OCI-LY1 (cell line): ENCODE data around the gene EFEMP1.

Experiments used
- H2AFZ ChIP-seq: fragments of 200-600 bp; sonication (generic), shearing (Covaris generic); 2 replicates; pipeline ENCODE4 v1.6.0; 2014; ENCODE audit warnings: antibody characterized with exemption, mild to moderate bottlenecking, low read length
- H3F3A ChIP-seq: fragments of 200-600 bp; sonication (generic), shearing (Covaris generic); 2 replicates; pipeline ENCODE4 v1.6.0; 2014; ENCODE audit warnings: mild to moderate bottlenecking, antibody characterized with exemption, low read length, moderate library complexity; ENCODE audit not compliant: insufficient read depth
- H3K27ac ChIP-seq: fragments of 200-600 bp; sonication (generic); 2 replicates; pipeline ENCODE4 v1.5.1; 2014; ENCODE audit warnings: low read length, mixed run types, mild to moderate bottlenecking, low read depth; ENCODE audit not compliant: poor library complexity, severe bottlenecking
- H3K27me3 ChIP-seq: fragments of 200-600 bp; sonication (generic); 2 replicates; pipeline ENCODE4 v1.6.0; 2014; ENCODE audit warnings: antibody characterized with exemption, mild to moderate bottlenecking, low read length, moderate library complexity; ENCODE audit not compliant: insufficient read depth
- H3K36me3 ChIP-seq: fragments of 200-600 bp; sonication (generic); 2 replicates; pipeline ENCODE4 v1.6.1; 2014; ENCODE audit warnings: mild to moderate bottlenecking, antibody characterized with exemption, low read length, moderate library complexity, mixed read lengths; ENCODE audit not compliant: insufficient read depth
- H3K4me1 ChIP-seq: fragments of 200-600 bp; sonication (generic); 2 replicates; pipeline ENCODE4 v1.5.1; 2014; ENCODE audit warnings: mild to moderate bottlenecking, low read length, moderate library complexity; ENCODE audit not compliant: insufficient read depth, severe bottlenecking
- H3K4me2 ChIP-seq: fragments of 200-600 bp; sonication (generic), shearing (Covaris generic); 2 replicates; pipeline ENCODE4 v1.6.1; 2014; ENCODE audit warnings: low read length
- H3K4me3 ChIP-seq: fragments of 200-600 bp; sonication (generic); 2 replicates; pipeline ENCODE4 v1.5.1; 2014; ENCODE audit warnings: low read length, low read depth, mild to moderate bottlenecking, mixed read lengths; ENCODE audit not compliant: poor library complexity, severe bottlenecking
- H3K79me2 ChIP-seq: fragments of 200-600 bp; shearing (Covaris generic); 2 replicates; pipeline ENCODE4 v1.6.1; 2016; ENCODE audit warnings: mixed run types, low read length, mixed read lengths; ENCODE audit not compliant: insufficient read depth
- H3K9ac ChIP-seq: fragments of 200-600 bp; sonication (generic), shearing (Covaris generic); 2 replicates; pipeline ENCODE4 v1.6.1; 2014; ENCODE audit warnings: mild to moderate bottlenecking, low read length, mixed read lengths
- H3K9me2 ChIP-seq: fragments of 200-600 bp; sonication (generic), shearing (Covaris generic); 2 replicates; pipeline ENCODE4 v1.6.1; 2014; ENCODE audit warnings: low read depth, mild to moderate bottlenecking, low read length, mixed read lengths
- H3K9me3 ChIP-seq: fragments of 200-600 bp; shearing (Covaris generic); 2 replicates; pipeline ENCODE4 v1.6.1; 2014; ENCODE audit warnings: low read length, mixed read lengths
- H4K20me1 ChIP-seq: fragments of 200-600 bp; sonication (generic), shearing (Covaris generic); 2 replicates; pipeline ENCODE4 v1.6.0; 2016; ENCODE audit warnings: mild to moderate bottlenecking, low read length; ENCODE audit not compliant: insufficient read depth
- EZH2 ChIP-seq: fragments of 200-600 bp; sonication (generic), shearing (Covaris generic); IDR thresholded peaks from 2 replicates; pipeline ENCODE4 v1.8.0; 2017; ENCODE audit warnings: borderline replicate concordance, mixed run types, mild to moderate bottlenecking, antibody characterized with exemption, low read length, moderate library complexity, mixed read lengths
- TF ChIP-seq, protein P1 (sequence below): fragments of 200-600 bp; sonication (generic), shearing (Covaris generic); IDR thresholded peaks from 2 replicates; pipeline ENCODE4 v1.5.1; 2017; ENCODE audit warnings: mild to moderate bottlenecking, antibody characterized with exemption, low read length, moderate library complexity, mixed read lengths

The EFEMP1 gene

GRCh38 chr2:55948176-55948923 lies 24.8 kb upstream of the EFEMP1 start:
- Histone ChIP-seq H3K4me2 (no peak overlapping the region), H3K36me3 (no peaks in the 10 kb centered on the region), H3K9ac (no peak overlapping the region), H3K27ac (no peak overlapping the region), H3F3A (no peaks in the 10 kb centered on the region), H3K27me3 (0 out of 2 replicates have a peak, but pooled peaks cover 3% of the 10 kb centered on the region), H4K20me1 (no peaks in the 10 kb centered on the region), H3K9me3 (no peaks in the 10 kb centered on the region), H2AFZ (no peak overlapping the region), H3K4me3 (no peak overlapping the region), H3K4me1 (no peaks in the 10 kb centered on the region), H3K79me2 (no peaks in the 10 kb centered on the region), H3K9me2 (no peaks in the 10 kb centered on the region)
- TF ChIP-seq EZH2 = no peak
- TF ChIP-seq, protein P1, sequence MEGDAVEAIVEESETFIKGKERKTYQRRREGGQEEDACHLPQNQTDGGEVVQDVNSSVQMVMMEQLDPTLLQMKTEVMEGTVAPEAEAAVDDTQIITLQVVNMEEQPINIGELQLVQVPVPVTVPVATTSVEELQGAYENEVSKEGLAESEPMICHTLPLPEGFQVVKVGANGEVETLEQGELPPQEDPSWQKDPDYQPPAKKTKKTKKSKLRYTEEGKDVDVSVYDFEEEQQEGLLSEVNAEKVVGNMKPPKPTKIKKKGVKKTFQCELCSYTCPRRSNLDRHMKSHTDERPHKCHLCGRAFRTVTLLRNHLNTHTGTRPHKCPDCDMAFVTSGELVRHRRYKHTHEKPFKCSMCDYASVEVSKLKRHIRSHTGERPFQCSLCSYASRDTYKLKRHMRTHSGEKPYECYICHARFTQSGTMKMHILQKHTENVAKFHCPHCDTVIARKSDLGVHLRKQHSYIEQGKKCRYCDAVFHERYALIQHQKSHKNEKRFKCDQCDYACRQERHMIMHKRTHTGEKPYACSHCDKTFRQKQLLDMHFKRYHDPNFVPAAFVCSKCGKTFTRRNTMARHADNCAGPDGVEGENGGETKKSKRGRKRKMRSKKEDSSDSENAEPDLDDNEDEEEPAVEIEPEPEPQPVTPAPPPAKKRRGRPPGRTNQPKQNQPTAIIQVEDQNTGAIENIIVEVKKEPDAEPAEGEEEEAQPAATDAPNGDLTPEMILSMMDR = no peak

- H3F3A ChIP-seq = no peaks in the 10 kb centered on the region
- H3K27me3 ChIP-seq = 0 out of 2 replicates have a peak, but pooled peaks cover 3% of the 10 kb centered on the region
- no peaks in the 10 kb centered on the region for H3K79me2 ChIP-seq
- H3K9me2 ChIP-seq = no peaks in the 10 kb centered on the region
- H3K9me3 ChIP-seq = no peaks in the 10 kb centered on the region
- H2AFZ ChIP-seq = no peak overlapping the region
- H3K4me2 ChIP-seq = no peak overlapping the region
- H3K4me1 ChIP-seq = no peaks in the 10 kb centered on the region
- TF ChIP-seq EZH2 = no peak
- TF ChIP-seq, protein P1 = no peak
- H3K9ac ChIP-seq = no peak overlapping the region
- no peak overlapping the region for H3K4me3 ChIP-seq
- H3K36me3 ChIP-seq = no peaks in the 10 kb centered on the region
- no peak overlapping the region for H3K27ac ChIP-seq
- no peaks in the 10 kb centered on the region for H4K20me1 ChIP-seq
Observed at GRCh38 chr2:55947752-55948151, 24.2 kb upstream of the EFEMP1 start.

- H3K9ac ChIP-seq = no peak overlapping the region
- H4K20me1 ChIP-seq = no peaks in the 10 kb centered on the region
- TF ChIP-seq, protein P1 = no peak
- no peak for TF ChIP-seq EZH2
- no peaks in the 10 kb centered on the region for H3K9me2 ChIP-seq
- H3K4me3 ChIP-seq = no peak overlapping the region
- no peak overlapping the region for H3K4me2 ChIP-seq
- H3K27me3 ChIP-seq = 0 out of 2 replicates have a peak, but pooled peaks cover 3% of the 10 kb centered on the region
- H2AFZ ChIP-seq = no peak overlapping the region
- no peaks in the 10 kb centered on the region for H3K4me1 ChIP-seq
- no peaks in the 10 kb centered on the region for H3K79me2 ChIP-seq
- 0 out of 2 replicates have a peak, but pooled peaks cover 4% of the 10 kb centered on the region for H3F3A ChIP-seq
- no peaks in the 10 kb centered on the region for H3K9me3 ChIP-seq
- no peaks in the 10 kb centered on the region for H3K36me3 ChIP-seq
- H3K27ac ChIP-seq = no peak overlapping the region
Observed at GRCh38 chr2:55946793-55947192, 23.2 kb upstream of the EFEMP1 start.
